ENCODE data around the gene SLC2A14.

SLC2A14 gene

DNA sequence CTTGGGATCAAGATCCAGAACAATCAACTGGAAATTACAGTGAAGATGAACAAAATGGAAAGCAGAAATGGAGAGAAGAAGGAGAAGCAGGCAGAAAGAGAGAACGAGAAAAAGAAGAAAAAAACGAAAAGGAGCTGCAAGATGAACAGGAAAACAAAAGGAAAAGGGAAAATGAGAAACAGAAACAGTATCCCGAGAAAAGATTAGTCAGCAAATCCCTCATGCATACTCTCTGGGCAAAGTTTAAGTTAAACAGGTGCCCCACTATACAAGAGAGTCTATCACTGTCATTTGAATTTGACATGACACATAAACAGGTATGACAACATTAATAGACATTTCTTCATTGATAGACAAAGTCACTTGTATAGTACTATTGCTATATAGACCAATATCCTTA lies 102.7 kb downstream of the SLC2A14 start:
- in situ Hi-C loops (cut with MboI; ENCODE audit: low sequenced_read_pairs), result no loop called here

Data from hTERT RPE-1 (cell line).